ENCODE data around the gene ATRNL1.

GRCh38 chr10:115830265-115830970 lies 737.3 kb downstream of the ATRNL1 start:
- no peak for TF ChIP-seq EP300 (IDR thresholded peaks at IDR 0.05; ENCODE audit: borderline replicate concordance in 1 of 2, low read depth in 1 of 2, low read length in 1 of 2)
- TF ChIP-seq TCF12 (IDR thresholded peaks at IDR 0.05): no peak
- no peak for TF ChIP-seq MAX (IDR thresholded peaks at IDR 0.05; ENCODE audit: low read depth)
- TF ChIP-seq, protein P1, sequence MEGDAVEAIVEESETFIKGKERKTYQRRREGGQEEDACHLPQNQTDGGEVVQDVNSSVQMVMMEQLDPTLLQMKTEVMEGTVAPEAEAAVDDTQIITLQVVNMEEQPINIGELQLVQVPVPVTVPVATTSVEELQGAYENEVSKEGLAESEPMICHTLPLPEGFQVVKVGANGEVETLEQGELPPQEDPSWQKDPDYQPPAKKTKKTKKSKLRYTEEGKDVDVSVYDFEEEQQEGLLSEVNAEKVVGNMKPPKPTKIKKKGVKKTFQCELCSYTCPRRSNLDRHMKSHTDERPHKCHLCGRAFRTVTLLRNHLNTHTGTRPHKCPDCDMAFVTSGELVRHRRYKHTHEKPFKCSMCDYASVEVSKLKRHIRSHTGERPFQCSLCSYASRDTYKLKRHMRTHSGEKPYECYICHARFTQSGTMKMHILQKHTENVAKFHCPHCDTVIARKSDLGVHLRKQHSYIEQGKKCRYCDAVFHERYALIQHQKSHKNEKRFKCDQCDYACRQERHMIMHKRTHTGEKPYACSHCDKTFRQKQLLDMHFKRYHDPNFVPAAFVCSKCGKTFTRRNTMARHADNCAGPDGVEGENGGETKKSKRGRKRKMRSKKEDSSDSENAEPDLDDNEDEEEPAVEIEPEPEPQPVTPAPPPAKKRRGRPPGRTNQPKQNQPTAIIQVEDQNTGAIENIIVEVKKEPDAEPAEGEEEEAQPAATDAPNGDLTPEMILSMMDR (IDR thresholded peaks at IDR 0.05): no peak
- TF ChIP-seq RAD21 (IDR thresholded peaks at IDR 0.05; ENCODE audit: low read length): no peak
- no peak for TF ChIP-seq NFIC (IDR thresholded peaks at IDR 0.05; ENCODE audit: borderline replicate concordance)
- no peak for TF ChIP-seq EZH2phosphoT487 (IDR thresholded peaks at IDR 0.05; ENCODE audit: borderline replicate concordance, low read depth)
- no peak for TF ChIP-seq NRF1 (IDR thresholded peaks at IDR 0.05; ENCODE audit: low read depth, low read length)
- TF ChIP-seq, protein P2, sequence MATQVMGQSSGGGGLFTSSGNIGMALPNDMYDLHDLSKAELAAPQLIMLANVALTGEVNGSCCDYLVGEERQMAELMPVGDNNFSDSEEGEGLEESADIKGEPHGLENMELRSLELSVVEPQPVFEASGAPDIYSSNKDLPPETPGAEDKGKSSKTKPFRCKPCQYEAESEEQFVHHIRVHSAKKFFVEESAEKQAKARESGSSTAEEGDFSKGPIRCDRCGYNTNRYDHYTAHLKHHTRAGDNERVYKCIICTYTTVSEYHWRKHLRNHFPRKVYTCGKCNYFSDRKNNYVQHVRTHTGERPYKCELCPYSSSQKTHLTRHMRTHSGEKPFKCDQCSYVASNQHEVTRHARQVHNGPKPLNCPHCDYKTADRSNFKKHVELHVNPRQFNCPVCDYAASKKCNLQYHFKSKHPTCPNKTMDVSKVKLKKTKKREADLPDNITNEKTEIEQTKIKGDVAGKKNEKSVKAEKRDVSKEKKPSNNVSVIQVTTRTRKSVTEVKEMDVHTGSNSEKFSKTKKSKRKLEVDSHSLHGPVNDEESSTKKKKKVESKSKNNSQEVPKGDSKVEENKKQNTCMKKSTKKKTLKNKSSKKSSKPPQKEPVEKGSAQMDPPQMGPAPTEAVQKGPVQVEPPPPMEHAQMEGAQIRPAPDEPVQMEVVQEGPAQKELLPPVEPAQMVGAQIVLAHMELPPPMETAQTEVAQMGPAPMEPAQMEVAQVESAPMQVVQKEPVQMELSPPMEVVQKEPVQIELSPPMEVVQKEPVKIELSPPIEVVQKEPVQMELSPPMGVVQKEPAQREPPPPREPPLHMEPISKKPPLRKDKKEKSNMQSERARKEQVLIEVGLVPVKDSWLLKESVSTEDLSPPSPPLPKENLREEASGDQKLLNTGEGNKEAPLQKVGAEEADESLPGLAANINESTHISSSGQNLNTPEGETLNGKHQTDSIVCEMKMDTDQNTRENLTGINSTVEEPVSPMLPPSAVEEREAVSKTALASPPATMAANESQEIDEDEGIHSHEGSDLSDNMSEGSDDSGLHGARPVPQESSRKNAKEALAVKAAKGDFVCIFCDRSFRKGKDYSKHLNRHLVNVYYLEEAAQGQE (IDR thresholded peaks at IDR 0.05; ENCODE audit: low read depth, low read length): no peak
